Right ventricle myocardium inferior (tissue), 1 donor: Measurements from ENCODE around the gene ELK4. TPM values are rescaled to one million over a fixed set of nuclear protein-coding genes. Genes with fewer than 3 reads are reported as not detected.

Source experiments
- ATAC-seq: fragments of 200-7000 bp; cut with Tn5 transposase; one replicate; pipeline ENCODE4 v1.9.1; 2020; ENCODE audit warnings: mild to moderate bottlenecking, moderate library complexity
- DNase-seq: peaks from one replicate; pipeline ENCODE4 v3.0.0; 2021; ENCODE audit errors: missing footprints
- intact Hi-C: fragments of 100-400 bp; cut with DNase I; formaldehyde crosslinking; loops from one replicate; pipeline ENCODE4 v1.11.0; 2022
- total RNA-seq: library from RNA; stranded (reverse); fragmentation: NEBNext Ultra II Directional; extraction: Animal tissue kit (Norgen Biotek cat#: 25700); gene quantifications from one replicate; pipeline ENCODE4 v1.2.1, GENCODE V29; 2021
- donor health status: DM: no; HTN: yes; CAD: no; lungs with severe emphysema.

The ELK4 gene
- total RNA-seq, 1 donor from 2014 or later, result 35.5 TPM

- intact Hi-C loops, result no loop called here
- ATAC-seq (no peak), DNase-seq (no peak)
Observed at GRCh38 chr1:205666372-205667166, 34.8 kb upstream of the ELK4 start.

- intact Hi-C loops, result no loop called here
- DNase-seq (no peak), ATAC-seq (no peak)
Observed at GRCh38 chr1:205665201-205666045, 33.6 kb upstream of the ELK4 start.

GRCh38 chr1:205664399-205665017, 32.7 kb upstream of the ELK4 start:
- no peak for DNase-seq
- ATAC-seq, result no peak
- intact Hi-C loops, result no loop called here

GRCh38 chr1:205663286-205663936, 31.6 kb upstream of the ELK4 start:
- no peak for DNase-seq
- no peak for ATAC-seq
- intact Hi-C loops, result no loop called here

- no peak for DNase-seq
- ATAC-seq, result no peak
- intact Hi-C loops, result no loop called here
Observed at GRCh38 chr1:205662791-205663190, 31.0 kb upstream of the ELK4 start.

- intact Hi-C loops, result no loop called here
- no peak for DNase-seq
- ATAC-seq, result no peak
Observed at GRCh38 chr1:205662135-205662738, 30.4 kb upstream of the ELK4 start.

- ATAC-seq, result no peak
- intact Hi-C loops, result no loop called here
- DNase-seq, result no peak
Observed at GRCh38 chr1:205661429-205662134, 29.8 kb upstream of the ELK4 start.

- intact Hi-C loops, result no loop called here
- no peak for ATAC-seq
- no peak for DNase-seq
Observed at GRCh38 chr1:205660361-205660760, 28.6 kb upstream of the ELK4 start.

GRCh38 chr1:205658943-205659581, 27.3 kb upstream of the ELK4 start:
- intact Hi-C loops, result loop anchor here (1.0 to 10.0 kb wide), 5 partner anchors 52 to 446 kb away; no protein-coding TSS in a partner anchor
- DNase-seq, result peak; percentile 90
- peak; percentile 83 for ATAC-seq

GRCh38 chr1:205656236-205656635, 24.4 kb upstream of the ELK4 start:
- intact Hi-C loops, result loop anchor here (5.0 to 10.0 kb wide), 3 partner anchors 129 to 449 kb away; no protein-coding TSS in a partner anchor
- DNase-seq (no peak), ATAC-seq (no peak)

- ATAC-seq (no peak), DNase-seq (no peak)
- intact Hi-C loops, result loop anchor here (10.0 kb wide), 1 partner anchor 452 kb away; no protein-coding TSS in a partner anchor
Observed at GRCh38 chr1:205652984-205653383, 21.2 kb upstream of the ELK4 start.

- ATAC-seq (no peak), DNase-seq (no peak)
- intact Hi-C loops, result loop anchor here (10.0 kb wide), 1 partner anchor 455 kb away; no protein-coding TSS in a partner anchor
Observed at GRCh38 chr1:205650241-205650640, 18.4 kb upstream of the ELK4 start.

GRCh38 chr1:205645519-205645918, 13.7 kb upstream of the ELK4 start:
- intact Hi-C loops, result no loop called here
- ATAC-seq, result no peak
- DNase-seq, result no peak

GRCh38 chr1:205642679-205643307, 11.0 kb upstream of the ELK4 start:
- intact Hi-C loops, result no loop called here
- ATAC-seq (no peak), DNase-seq (no peak)

GRCh38 chr1:205639567-205639966, 7.8 kb upstream of the ELK4 start:
- ATAC-seq, result no peak
- intact Hi-C loops, result no loop called here
- no peak for DNase-seq

- ATAC-seq, result no peak
- DNase-seq, result no peak
- intact Hi-C loops, result no loop called here
Observed at GRCh38 chr1:205637854-205638468, 6.2 kb upstream of the ELK4 start.

GRCh38 chr1:205636732-205637131, 4.9 kb upstream of the ELK4 start:
- DNase-seq (no peak), ATAC-seq (no peak)
- intact Hi-C loops, result no loop called here
